ENCODE data around the gene SCGN. TPM values are rescaled to one million over a fixed set of nuclear protein-coding genes. Genes with fewer than 3 reads are reported as not detected.

Gene SCGN
- total RNA-seq, 4 donors from 2014 or later = 0.30 TPM; not detected in 3

GRCh38 chr6:25735261-25735660 is 83.2 kb downstream of the SCGN start:
- intact Hi-C loops (cut with DNase I; ENCODE audit: low total_unique reads) = no loop called here
- Histone ChIP-seq H3K27me3 (no peaks in the 10 kb centered on the region), H3K27ac (no peak overlapping the region), H3K36me3 (no peaks in the 10 kb centered on the region), H3K4me3 (no peak overlapping the region), H3K9me3 (no peaks in the 10 kb centered on the region), H3K4me1 (no peaks in the 10 kb centered on the region)
- no peak for DNase-seq
- TF ChIP-seq, protein P1, sequence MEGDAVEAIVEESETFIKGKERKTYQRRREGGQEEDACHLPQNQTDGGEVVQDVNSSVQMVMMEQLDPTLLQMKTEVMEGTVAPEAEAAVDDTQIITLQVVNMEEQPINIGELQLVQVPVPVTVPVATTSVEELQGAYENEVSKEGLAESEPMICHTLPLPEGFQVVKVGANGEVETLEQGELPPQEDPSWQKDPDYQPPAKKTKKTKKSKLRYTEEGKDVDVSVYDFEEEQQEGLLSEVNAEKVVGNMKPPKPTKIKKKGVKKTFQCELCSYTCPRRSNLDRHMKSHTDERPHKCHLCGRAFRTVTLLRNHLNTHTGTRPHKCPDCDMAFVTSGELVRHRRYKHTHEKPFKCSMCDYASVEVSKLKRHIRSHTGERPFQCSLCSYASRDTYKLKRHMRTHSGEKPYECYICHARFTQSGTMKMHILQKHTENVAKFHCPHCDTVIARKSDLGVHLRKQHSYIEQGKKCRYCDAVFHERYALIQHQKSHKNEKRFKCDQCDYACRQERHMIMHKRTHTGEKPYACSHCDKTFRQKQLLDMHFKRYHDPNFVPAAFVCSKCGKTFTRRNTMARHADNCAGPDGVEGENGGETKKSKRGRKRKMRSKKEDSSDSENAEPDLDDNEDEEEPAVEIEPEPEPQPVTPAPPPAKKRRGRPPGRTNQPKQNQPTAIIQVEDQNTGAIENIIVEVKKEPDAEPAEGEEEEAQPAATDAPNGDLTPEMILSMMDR (IDR thresholded peaks at IDR 0.05) = no peak
- no peak for TF ChIP-seq POLR2A (IDR thresholded peaks at IDR 0.05)

- Histone ChIP-seq H3K4me1 (no peaks in the 10 kb centered on the region), H3K4me3 (no peak overlapping the region), H3K36me3 (no peaks in the 10 kb centered on the region), H3K27ac (no peak overlapping the region), H3K9me3 (peaks cover 0 to 3% of the 10 kb centered on the region in 2 donors), H3K27me3 (no peaks in the 10 kb centered on the region)
- TF ChIP-seq, protein P1 (IDR thresholded peaks at IDR 0.05) = no peak
- TF ChIP-seq POLR2A (IDR thresholded peaks at IDR 0.05) = no peak
- DNase-seq = no peak
- intact Hi-C loops (cut with DNase I; ENCODE audit: low total_unique reads) = no loop called here
These were observed 91.9 kb downstream of the SCGN start for GRCh38 chr6:25743868-25744267.

DNA sequence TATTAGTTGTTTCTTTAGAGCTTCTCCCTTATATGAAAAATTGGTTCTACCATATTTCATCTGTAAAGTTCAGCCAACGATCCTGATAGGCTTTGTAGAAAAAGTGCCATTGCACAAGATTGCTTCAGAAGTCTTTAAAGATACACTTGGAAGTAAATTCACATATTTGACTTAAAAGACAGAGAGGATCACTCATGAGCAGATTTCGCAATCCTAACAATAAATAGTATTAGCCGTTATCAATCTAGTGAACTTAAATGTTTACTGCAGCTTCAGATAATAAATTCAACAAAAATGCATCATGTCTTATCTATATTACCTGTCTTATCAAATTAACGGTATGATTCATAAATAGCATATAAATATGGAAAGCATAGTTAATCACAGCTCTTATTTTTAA is 93.8 kb downstream of the SCGN start:
- intact Hi-C loops (cut with DNase I; ENCODE audit: low total_unique reads) = no loop called here
- Histone ChIP-seq H3K4me3 (no peak overlapping the region), H3K4me1 (no peaks in the 10 kb centered on the region), H3K9me3 (peaks cover 0 to 3% of the 10 kb centered on the region in 2 donors), H3K27ac (no peak overlapping the region), H3K27me3 (no peaks in the 10 kb centered on the region), H3K36me3 (no peaks in the 10 kb centered on the region)
- DNase-seq = no peak
- TF ChIP-seq POLR2A (IDR thresholded peaks at IDR 0.05) = no peak
- TF ChIP-seq, protein P1 (IDR thresholded peaks at IDR 0.05) = no peak

DNA sequence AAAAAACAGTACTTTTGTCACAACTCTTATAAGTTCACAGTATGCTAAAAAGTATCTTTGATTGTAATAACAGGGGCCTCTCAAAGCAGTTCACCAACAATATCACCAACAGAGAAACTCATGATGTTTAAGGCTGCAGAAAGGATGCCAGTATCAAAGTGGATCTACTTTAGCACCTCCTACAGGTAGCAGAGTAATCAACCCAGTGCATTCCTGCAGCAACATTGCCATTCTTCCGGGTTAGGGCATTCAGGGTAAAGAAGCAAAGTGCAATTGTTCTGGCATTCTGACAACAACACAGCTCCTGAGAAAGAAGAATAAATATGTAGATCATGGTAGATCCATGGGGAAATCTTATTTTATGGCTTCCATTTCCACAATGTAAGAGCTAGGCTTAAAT is 95.0 kb downstream of the SCGN start:
- no peak for TF ChIP-seq POLR2A (IDR thresholded peaks at IDR 0.05)
- TF ChIP-seq, protein P1 (IDR thresholded peaks at IDR 0.05) = no peak

GRCh38 chr6:25747477-25747876 is 95.5 kb downstream of the SCGN start:
- H3K4me1 ChIP-seq = no peaks in the 10 kb centered on the region
- peaks cover 0 to 3% of the 10 kb centered on the region in 2 donors for H3K9me3 ChIP-seq
- no peak overlapping the region for H3K4me3 ChIP-seq
- no peaks in the 10 kb centered on the region for H3K27me3 ChIP-seq
- no peaks in the 10 kb centered on the region for H3K36me3 ChIP-seq
- TF ChIP-seq POLR2A (IDR thresholded peaks at IDR 0.05) = no peak
- TF ChIP-seq, protein P1 (IDR thresholded peaks at IDR 0.05) = no peak
- intact Hi-C loops (cut with DNase I; ENCODE audit: low total_unique reads) = no loop called here
- H3K27ac ChIP-seq = no peak overlapping the region
- DNase-seq = no peak

More for the DNA sequence above, 95.0 kb downstream of the SCGN start:
- H3K4me1 ChIP-seq = no peaks in the 10 kb centered on the region
- DNase-seq = no peak
- no peaks in the 10 kb centered on the region for H3K27me3 ChIP-seq
- H3K36me3 ChIP-seq = no peaks in the 10 kb centered on the region
- intact Hi-C loops (cut with DNase I; ENCODE audit: low total_unique reads) = no loop called here
- H3K27ac ChIP-seq = no peak overlapping the region
- H3K4me3 ChIP-seq = no peak overlapping the region
- H3K9me3 ChIP-seq = peaks cover 0 to 3% of the 10 kb centered on the region in 2 donors
